GF-D8 (cell line): ENCODE data around the gene HOXA6.

Source experiments
- DNase-seq: peaks from one replicate; lab custom pipeline; 2025; lab: John Stamatoyannopoulos, UW

HOXA6 gene

DNA sequence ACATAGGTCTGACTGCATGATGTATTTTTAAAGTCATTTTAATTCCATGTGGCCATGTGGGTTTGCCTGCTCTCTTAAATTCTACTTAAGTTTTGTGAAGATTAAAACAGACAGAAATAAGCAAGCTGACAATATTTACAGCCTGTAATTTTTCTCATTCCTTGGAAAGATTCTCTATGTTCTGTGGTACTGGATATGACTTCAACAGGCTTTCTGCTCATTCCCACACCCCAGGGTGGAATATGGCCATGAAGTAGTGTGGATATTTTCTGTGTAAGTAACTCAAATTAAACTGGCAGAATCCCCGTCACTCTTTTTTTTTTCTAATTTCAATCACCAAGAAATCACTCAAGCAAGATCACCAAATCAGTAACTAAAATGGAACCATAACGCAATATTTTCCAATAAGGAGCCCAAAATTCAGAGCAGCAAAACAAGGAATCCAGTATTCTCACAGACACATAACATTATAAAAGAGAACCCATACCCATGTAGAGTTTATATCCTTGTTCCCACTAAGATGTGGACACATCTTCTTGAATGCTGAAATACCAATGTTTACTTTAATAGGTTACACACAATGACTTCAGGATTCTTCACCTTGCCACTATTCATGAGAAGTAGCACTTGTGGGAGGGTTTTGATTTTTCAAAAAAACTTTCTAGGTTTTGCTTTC lies 9.8 kb downstream of the HOXA6 start:
- no peak for DNase-seq

DNA sequence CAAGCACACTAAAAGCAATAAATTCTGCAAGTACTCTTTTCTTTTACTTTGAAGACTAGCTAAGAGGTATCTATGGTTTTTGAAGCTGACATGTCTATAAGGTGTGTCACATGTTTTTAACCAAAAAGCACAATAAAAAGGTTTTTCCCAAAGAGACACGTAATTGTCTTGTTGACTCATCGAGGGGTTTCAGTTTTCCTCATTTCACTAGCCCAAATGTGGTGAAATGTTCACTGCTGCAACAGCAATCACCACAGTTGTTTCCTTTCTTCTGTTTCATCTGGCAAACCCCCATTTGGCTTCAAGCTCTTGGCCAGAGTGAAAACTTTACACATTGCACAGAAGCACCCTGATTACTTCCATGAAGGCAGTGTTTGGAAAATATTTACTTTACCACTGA lies 13.2 kb downstream of the HOXA6 start:
- no peak for DNase-seq

DNA sequence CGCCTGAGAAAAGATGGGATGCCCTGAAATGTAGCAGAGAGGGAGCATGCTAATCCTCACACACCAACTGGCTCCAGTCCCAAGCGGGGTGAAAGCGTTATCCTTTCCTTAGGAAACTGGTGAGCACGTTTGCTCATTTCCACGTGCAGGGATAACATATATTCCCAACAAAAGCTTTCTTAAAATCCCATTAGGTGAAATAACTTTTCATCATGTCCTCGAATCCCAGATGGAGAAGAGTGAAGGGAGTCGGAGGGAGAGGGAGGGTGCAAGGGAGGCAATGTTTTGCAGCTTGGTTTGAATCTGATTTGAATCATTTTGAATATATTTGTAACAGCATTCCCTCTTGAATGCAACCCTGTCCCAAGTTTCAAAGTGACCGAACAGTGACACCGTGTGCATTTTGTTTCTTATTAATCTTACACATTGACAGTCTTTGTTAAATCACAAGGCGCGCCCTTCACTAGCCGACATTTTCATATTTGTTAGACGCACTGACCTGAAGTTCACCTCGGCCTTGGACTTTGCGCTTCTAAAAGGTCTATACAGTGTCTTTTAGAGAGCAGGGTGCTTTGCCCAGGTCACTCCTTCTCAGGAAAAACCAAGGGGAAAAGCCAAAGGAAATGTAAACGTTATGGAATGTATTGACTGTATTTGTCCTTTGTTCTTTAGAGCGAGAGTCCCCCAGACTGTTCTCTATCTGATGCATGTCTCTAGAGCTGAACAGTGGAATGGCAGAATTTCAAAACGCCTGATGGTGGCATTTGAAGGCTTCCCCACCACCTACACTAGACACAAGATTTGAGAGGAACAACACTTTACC lies 14.0 kb downstream of the HOXA6 start:
- DNase-seq = no peak

DNA sequence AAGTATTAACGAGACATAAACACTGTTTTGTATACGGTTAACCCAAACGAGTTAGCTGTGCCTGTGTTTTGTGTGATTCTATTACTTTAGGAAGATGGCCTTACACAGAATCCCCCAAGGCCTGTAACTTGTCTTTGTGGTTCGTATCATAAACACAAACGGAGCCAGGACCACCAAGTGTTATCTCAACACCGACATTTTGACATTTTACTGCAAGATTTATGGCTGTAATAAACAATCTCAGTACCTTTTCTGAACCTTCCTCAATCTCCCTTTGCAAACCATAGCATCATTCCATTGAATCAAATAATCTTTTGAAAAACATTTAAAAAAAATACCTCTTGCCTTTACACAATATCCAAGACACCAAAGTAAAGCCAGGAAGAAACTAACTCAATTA lies 14.6 kb downstream of the HOXA6 start:
- no peak for DNase-seq

DNA sequence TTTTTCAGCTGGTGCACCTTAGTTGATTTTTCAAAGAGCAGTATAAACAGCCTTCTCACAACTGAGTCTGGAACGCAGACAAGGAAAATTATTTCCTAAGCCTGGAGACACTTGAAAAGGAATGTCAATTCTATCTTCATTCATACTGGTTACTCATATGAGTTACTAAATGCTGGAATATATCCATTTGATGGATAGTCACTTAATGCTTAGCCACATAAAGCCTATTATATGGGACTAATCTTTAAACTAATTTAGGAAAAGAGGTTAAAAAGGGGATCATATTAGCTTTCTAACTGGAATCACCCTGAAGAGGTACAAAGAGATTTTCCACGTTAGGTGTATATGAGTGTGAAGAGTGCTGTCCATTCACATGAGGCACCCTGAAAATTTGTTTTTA lies 15.4 kb downstream of the HOXA6 start:
- DNase-seq = no peak

DNA sequence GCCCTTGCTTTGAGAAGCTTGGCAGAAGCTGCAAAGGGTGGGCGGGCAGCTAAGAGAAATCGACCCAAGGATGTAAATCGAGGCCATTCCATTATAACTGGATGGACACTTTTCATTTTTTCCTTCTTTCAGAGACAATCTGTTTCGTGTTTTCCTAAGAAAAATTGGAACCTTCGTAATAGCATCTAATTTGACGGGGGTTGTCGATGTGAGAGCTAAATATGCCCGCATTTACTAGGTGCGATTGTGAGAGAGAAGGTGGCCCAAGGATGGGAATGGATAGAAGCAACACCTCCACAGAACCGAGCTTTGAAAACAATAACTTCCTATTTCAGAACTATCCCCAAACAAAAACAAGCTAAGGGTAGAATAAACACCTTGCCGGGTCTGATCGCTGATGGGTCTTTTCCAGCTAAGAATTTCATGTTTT lies 16.2 kb downstream of the HOXA6 start:
- no peak for DNase-seq

DNA sequence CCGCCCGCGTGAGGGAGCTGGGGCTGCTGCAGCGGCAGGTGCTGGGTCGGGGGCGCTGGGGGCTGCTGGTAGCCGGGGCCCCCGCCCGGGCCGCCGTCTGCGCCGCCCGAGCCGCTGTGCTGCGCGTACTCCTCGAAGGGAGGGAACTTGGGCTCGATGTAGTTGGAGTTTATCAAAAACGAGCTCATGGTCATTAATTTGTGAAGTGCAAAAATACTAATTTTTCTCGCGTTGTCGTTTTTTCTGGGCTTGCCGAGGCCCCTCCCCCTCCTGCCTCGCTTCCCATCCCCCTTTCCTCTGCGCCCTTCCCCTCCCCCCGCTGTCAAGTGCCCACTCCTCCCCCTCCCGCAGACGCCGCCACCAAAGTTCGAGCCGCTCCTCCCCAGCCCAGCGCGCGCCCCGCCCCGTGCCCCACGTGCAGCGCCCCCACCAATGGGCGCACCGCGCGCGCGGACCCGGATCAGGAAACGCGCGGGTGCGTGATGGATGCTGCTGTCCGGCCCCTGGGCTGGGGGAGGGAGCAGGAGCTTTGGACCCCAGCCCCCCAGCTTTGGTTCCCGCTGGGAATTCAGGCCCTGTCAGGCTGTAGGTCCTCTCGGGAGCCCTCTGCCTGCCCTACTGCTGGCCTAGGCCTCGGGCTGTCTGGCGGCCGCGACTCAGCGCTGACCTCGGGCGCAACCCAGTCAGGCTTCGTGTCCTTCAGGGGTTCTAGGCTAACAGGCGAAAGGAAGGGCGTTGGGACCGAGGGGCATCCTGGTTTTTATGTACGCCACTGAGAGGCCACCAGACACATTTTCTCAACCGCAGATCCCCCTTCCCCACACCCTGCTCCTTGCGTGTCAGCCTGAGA lies 16.8 kb downstream of the HOXA6 start, which contains the start of gene HOXA4:
TSS of gene HOXA4 (minus strand) at position 218 of the 850 bp plus-strand sequence. CDS start at position 194, 24 bp downstream.
- no peak for DNase-seq

DNA sequence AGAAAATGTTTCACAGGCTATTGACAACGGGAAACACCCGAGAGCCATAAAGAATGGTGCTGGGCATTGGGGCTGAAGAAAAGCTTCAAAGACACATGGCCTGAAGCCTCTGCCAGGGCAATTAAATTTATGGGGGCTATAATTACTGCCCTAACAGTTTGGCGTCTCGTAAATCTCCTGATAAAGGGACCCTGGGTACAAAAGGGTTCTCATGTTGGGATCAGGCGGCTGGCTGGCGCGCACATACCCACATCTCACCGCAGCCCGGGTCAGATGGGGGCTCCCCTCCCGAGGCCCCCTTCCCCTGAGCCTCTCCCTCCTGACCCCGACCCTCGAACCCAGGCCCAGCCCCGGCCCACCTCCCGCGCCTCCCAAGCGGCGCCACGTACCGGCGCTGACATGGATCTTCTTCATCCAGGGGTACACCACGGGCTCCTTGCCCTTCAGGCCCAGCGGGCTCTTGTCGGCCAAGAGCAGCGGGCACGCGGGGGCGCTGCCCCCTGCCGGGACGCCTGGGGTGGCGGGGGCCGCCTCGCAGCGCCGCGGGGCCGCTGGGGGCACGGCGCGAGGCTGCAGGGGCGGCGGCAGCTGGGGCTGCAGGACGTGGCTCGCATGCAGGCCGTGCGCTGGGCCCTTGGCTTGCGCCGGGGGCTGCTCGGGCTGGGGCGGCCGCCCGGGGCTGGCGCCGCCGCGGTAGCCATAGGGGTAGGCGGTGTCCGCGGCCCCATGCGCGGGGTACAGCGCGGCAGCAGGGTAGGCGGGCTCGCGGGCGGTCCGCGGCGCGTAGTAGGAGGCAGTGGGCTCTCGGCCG lies 17.6 kb downstream of the HOXA6 start:
- DNase-seq = no peak

DNA sequence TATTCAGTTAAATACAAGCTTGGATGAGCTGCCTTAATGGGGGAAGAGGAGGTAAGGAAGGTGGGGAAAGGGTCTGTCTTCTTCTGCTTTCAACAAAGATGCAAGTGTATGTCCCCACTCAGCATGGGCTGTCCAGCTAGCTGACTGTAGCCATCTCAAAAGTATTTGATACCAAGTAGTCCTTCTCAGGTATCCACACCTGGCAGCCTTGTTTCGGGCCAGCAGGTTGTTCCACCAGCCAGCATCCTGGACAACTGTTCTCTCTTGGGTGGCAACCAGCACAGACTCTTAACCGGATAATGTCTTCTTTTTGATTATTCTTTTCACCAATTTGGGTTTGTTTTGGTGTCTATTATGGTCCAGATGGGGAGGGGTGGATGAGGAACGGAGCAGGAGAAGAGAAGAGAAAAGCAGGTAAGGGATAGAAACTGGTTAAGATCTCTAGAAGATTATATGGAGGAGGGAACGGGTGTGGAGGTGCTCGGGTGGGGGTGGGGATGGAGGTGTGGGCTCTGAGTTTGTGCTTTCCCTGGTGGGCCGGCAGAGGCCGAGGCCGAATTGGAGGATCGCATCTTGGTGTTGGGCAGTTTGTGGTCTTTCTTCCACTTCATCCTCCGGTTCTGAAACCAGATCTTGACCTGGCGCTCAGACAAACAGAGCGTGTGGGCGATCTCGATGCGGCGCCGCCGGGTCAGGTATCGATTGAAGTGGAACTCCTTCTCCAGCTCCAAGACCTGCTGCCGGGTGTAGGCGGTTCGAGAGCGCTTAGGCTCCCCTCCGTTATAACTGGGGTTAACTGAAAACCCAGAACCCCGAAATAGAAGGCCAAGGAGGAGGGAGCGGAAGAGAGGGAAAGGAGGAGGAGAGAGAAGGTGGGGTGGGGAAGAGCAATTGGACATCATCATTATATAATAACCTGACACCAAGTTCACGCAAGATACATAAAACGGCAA lies 18.5 kb downstream of the HOXA6 start:
- no peak for DNase-seq

DNA sequence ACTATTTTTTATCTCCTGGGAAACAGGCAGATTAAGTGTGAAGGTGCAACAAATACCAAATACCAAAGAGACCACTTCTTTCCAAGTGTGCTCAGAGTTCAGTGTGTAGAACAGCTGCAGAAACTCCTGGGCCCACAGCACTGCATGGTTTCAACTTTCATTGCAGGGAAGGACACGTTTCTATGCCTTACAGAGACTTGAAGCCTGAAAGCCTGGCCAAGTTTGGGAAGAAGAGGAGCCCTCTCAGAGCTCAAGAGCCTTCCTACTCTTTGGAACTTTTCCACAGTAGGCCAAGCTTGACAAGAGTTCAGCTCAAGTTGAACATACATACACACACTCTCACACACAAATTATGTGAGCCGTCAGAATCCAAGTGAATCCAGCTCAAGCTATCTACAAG lies 19.5 kb downstream of the HOXA6 start:
- DNase-seq = no peak

DNA sequence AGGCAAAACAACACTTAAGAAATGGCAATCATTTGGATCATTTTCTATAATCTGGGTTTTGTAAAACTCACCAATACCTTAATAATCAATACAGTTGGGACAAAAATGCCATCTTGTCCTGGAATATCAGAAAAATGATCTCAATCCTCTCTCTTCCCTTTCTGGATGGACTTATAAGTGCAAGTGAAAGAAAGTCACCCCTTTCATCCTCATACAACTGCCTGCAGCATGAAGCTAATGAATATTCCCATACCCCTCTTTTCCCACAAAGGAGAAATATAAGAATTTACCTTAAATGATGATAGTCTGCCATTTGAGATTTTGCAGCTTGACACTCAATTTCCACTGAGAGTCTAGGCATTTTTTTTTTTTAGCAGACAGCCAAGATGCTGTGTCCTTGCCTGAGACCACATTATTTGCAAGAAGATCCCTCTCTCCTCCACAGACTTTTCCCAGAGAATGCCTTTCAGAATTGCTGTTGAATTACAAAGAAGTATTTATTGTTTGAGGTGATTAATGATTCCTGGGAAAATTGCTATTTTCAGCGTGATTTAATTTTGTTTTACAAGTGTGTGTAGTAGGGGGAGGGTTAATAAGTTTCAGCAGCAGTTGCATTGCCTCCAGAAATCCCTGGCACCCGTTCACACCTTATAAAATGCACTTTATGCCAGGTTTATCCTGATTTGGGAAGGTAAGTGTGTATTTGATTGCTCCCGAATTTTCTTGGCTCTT lies 20.8 kb downstream of the HOXA6 start:
- DNase-seq = no peak

DNA sequence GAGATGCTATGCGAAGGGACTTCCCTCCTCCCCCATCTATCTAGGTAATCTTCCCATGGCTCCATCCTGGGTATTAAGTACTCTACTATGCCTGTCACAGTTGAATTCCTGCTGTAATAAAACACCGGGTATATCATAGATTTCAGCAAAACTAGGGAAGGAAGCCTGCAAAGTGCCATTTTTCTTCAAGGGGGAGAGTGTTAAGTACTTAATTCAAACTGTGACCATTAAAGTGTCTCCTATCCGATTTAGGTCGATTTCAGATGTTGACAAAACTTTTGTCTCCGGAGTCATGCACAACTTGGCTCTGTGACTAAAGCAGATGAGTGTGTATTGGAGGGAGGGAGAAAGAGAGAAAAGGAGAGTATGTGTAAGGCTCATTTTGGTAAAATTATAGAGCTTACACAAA lies 21.6 kb downstream of the HOXA6 start:
- DNase-seq = no peak

DNA sequence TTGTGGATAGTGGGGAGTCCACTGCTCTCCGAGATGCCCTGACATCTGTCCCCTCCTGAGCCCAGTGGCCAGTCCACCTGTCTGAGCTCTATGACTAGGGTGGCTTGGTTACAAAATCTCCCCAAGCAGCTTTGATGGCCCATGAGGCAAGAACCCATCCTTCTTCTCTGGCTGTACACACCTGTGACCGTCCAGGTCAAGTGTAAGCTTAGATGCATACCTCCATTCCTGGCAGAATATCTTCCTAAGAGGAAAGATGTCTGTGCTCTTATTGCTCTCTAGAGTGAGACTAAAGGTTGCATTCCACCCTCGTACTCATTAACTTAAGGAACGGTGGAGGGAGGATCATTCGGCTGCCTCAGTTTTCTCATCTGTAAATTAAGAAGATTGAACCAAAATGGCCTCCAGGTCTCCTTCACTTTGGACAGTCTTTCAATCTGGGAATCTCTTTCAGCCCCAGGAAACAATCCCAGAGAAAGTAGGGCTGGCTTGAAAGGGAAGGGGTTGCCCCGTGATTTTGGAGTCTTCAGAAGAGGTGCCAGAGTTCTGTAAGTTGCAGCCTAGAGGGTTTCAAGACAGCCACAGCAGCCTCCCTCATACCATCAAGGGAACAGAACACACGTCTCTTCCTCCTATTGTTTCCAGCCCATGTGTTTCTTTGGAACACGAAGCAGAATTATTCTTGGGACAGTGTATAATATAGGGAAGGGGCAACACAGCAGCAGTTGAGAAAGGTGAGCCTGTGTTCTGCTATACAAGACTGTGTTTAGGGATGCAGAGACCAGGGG lies 22.5 kb downstream of the HOXA6 start:
- no peak for DNase-seq

DNA sequence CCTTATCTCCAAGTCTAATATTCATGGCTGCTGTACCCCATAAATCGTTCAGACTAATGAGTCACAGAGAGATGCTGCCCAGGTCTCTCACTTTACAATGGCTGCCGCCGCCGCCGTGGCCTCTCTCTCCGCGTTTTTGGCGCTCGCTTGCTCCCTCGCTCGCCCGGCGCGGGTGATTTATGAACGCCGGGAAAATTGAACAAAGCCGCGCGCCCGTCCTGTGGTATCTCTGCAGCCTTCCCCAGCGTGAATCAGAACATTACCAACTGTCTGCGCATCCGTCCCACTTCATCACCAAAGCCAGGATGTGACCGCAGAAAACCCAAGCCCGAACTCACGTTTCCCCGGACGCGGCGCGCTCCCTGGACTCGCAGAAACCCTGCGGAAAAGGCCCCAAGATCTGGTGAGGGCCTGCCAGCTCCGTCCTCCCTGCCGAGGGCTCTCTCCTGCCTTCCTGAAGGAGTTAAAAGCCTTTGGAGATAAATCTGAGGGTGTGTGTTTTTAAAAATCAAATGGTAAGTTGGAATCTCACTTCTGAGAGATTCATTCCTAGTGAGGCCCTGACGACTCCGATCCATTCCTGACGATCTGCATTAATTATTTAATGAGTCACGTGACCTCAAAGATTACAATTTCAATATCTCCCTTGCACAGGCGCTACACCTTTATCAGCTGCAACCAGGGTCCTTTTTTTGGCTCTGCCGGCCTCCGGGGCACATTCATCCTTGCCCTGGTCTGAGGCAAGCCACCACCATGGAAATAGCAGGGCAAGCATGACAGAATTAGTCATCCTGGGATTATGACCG lies 23.3 kb downstream of the HOXA6 start:
- DNase-seq = no peak

DNA sequence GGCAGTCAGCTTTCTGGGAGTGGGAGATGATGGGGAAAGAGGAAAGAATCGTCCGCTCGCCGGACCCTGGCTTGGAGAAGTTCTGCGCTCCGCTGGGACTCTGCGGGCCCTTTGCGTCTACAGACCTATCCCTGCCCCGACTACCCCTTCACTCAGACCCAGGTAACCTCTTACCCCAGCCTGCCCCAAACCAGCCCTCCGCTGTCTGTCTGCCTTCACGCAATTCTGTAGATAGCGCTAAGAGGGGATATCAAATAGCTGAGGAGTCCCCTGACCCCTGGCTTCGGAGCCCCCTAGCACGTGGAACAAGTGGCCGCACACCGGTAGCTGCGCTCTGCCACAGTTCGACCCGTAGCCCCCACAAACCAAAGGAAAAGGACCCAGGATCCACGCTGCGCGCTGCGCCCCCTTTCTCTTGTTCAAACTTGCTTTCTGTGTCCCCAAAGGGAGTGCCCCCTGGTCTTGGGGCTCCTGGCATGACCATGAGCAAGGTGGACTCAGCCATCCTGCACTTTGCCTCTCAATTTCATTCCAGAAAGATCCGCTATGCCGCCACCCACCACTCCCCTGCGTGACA lies 24.0 kb downstream of the HOXA6 start:
- DNase-seq = no peak

DNA sequence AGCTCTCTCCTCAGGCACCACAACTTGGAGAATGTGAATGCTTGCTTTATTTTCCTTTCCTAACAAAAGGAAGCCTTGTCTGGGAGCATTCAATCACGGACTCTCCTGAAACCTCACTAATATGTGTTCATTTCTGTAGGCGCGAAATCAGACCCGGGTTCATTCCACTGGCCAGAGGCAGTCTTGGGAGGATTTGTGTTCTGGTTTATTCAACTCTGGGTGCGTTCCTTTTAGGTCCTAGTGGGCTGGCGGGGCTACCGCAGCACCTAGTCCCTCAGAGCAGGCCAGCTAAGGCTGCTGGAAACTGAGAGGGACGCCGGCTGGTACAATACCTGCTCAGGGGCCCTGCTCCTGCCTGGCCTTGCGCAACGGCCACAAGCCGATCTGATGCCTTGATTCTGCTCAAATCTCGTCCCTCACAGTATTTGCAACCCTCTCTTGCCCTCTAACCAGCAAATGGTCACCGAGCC lies 24.5 kb downstream of the HOXA6 start:
- no peak for DNase-seq

DNA sequence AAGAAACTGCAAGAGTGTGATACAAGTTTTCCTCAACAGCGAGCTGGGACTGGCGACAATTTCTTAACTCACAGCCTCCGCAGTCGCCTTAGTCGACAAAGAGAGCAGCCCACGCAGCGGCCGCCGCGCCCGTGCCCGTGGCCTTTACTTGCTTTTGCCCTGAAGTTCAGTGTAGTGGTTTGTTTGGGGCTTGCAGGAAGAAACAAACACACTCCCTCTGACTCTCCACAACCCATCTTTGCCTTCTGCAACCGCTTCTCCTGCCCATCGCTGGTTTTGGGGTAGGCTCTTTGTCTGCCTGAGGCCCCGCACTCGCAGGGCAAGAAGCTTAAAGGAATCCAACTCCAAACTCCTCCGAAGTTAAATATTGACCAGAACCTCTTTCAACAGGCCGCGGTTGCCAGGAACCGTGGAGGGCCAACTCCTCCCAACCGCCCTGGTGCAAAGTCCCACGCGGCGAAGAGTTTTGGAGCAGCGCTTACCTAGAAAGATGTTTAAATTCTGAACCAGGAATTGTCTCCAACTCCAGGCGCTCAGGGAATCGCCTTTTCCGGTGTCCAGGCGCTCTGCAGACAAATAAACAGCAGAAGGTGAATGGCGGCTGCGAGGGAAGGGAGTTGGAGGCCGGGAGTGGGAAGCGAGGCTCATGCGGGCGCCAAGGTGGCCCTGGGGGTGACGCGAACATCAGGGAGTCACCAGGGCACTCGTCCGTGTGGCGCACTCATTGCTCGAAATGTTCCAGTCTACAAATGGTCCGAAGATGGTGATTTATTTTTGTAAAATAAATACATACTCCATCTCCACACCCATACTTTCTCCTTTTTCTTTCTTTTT lies 25.3 kb downstream of the HOXA6 start:
- DNase-seq = no peak
